ENCODE measurements around the gene H6PD.

The H6PD gene

DNA sequence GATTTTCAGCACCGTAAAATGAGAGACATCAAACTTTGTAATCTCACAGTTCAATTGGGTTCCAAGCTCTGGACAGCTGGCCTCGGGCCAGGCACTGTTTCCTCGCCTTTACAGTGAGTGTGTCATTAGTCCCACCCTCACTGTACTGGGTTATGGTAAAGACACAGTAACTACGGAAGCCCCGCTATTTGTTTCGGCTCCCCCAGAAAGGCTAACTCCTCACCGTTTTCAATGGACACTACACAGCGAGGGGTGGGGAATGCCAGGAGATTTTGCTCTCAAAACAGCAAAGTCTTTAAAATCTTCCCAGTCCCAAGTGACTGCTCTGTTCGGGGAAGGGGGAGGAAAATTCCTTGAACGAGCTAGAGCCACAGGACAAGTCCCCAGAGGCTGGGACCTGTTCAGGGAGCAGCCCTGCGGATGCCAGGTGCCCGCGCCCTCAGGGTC lies 57.4 kb downstream of the H6PD start:
- DNase-seq (ENCODE audit: insufficient read length, low spot score) (no peak), FAIRE-seq (no peak)
- TF ChIP-seq POLR2AphosphoS5 (IDR thresholded peaks at IDR 0.05; ENCODE audit: low read depth, low read length) (no peak), POLR2A (IDR thresholded peaks at IDR 0.05; ENCODE audit: low read depth, low read length) (no peak), TAF1 (IDR thresholded peaks at IDR 0.05; ENCODE audit: low read depth, low read length) (no peak), PAX5 (IDR thresholded peaks at IDR 0.05; ENCODE audit: insufficient read depth, low read length, severe bottlenecking) (no peak), SPI1 (IDR thresholded peaks at IDR 0.05; ENCODE audit: low read depth, low read length) (no peak), POU2F2 (IDR thresholded peaks at IDR 0.05; ENCODE audit: low read depth, low read length) (no peak)

DNA sequence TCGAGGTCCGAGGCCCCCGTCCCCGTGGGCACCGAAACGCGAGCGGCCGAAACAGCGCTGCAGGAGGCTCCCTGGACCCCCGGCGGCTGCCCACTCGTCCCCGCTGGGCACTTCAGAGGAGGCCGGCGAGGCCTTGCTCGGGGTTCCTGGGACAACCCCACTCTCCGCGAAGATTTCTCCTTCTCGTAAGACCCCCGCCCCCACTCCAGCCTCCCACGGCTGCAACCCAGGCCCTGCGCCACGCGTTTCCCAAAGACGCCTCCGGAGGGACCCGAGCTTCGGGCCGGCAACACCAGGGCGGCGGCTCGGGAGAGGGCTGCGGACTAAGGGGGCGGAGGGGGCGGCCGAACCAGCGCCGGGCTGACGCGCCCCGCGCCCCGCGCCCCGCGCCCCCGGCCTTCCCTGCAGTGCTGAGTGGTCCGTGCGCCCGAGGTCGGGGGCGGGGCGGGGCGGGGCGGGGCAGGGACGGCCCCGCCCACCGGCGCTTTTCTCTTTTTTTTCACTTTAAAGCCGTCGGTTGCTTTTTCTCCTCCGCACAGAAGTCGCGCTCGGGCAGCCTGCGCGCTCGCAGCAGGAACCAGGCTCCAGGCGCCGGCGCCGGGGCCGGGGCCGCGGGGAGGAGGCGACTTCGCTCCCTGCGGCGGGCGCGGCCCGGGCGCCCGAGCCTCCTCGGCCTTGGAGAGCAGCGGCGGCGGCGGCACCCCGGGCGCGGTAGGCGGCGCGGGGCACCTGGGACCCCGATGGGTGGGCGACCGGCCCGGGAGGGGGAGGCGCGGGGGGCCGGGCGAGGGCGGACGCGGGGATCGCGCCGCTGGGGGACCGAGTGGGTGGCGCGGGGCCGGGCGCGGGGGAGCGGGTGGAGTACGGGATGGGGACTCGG lies 58.0 kb downstream of the H6PD start, which contains the start of gene SPSB1:
Gene SPSB1, plus strand, starts transcription at position 534 of the 880 bp plus-strand sequence. CDS start 62,998 bp downstream, outside the sequence.
- no peak for DNase-seq (ENCODE audit: insufficient read length, low spot score)
- FAIRE-seq = no peak
- TF ChIP-seq PAX5 (IDR thresholded peaks at IDR 0.05; ENCODE audit: insufficient read depth, low read length, severe bottlenecking) (no peak), POLR2AphosphoS5 (IDR thresholded peaks at IDR 0.05; ENCODE audit: low read depth, low read length) (no peak), POU2F2 (IDR thresholded peaks at IDR 0.05; ENCODE audit: low read depth, low read length) (no peak), POLR2A (IDR thresholded peaks at IDR 0.05; ENCODE audit: low read depth, low read length) (no peak), TAF1 (IDR thresholded peaks at IDR 0.05; ENCODE audit: low read depth, low read length) (no peak), SPI1 (IDR thresholded peaks at IDR 0.05; ENCODE audit: low read depth, low read length) (no peak)

DNA sequence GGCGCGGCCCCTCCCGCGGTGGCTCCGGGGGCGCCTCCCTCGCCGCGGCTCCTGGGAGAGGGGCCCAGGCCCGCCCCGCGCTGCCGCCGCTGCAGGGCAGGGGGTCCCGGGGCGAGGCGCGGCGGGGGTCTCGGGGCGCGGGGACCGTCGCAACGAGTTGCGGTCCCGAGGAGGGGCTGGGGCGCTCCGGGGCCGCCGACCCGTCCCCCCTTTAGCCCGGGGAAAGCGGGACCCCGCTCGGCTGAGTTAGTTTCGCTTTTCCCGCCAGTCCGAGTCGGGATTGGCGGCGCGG lies 58.6 kb downstream of the H6PD start:
- DNase-seq (ENCODE audit: insufficient read length, low spot score) (no peak), FAIRE-seq (no peak)
- no peak for TF ChIP-seq POLR2AphosphoS5 (IDR thresholded peaks at IDR 0.05; ENCODE audit: low read depth, low read length)
- TF ChIP-seq TAF1 (IDR thresholded peaks at IDR 0.05; ENCODE audit: low read depth, low read length) = no peak
- TF ChIP-seq POU2F2 (IDR thresholded peaks at IDR 0.05; ENCODE audit: low read depth, low read length) = no peak
- no peak for TF ChIP-seq POLR2A (IDR thresholded peaks at IDR 0.05; ENCODE audit: low read depth, low read length)
- no peak for TF ChIP-seq SPI1 (IDR thresholded peaks at IDR 0.05; ENCODE audit: low read depth, low read length)
- no peak for TF ChIP-seq PAX5 (IDR thresholded peaks at IDR 0.05; ENCODE audit: insufficient read depth, low read length, severe bottlenecking)

DNA sequence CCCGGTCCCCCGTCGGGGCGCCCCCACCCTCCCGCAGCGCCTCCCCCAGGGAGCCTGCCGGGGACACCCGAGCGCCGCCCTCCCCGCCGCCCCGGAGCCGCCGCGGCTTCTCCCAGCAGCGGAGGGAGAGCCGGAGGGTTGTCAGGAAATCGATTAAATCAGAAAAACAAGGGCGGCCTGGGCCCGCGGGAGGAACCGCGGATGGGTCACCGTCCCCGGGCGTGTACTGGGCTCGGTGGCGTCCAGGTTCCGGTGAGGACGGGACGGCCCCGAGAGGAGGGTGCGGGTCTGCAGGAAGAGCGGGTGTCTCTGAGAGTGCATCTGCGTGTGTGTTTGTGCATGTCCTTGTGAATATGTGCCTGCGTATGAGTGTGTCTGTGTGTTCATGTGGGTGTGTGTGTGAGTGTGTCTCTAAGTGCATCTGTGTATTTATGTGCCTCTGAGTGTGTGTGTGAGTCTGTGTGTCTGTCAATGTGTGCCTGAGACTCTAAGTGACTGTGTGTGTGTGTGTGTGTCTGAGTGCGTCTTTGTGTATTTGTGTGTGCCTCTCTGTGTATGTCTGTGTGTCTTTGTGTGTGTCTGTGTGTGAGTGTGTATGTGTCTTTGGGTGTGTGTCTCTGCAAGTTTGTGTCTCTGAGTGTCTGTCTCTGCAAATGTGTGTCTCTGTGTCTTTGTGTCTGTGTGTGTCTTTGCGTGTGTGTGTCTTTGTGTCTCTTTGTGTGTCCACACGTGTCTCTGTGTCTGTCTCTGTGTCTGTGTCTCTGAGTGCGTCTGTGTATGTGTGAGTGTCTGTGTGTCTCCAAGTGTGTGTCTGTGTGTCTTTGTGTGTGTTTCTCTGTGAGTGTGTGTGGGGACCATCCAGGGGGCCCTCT lies 59.2 kb downstream of the H6PD start:
- TF ChIP-seq POLR2AphosphoS5 (IDR thresholded peaks at IDR 0.05; ENCODE audit: low read depth, low read length) (no peak), POU2F2 (IDR thresholded peaks at IDR 0.05; ENCODE audit: low read depth, low read length) (no peak), TAF1 (IDR thresholded peaks at IDR 0.05; ENCODE audit: low read depth, low read length) (no peak), PAX5 (IDR thresholded peaks at IDR 0.05; ENCODE audit: insufficient read depth, low read length, severe bottlenecking) (no peak), SPI1 (IDR thresholded peaks at IDR 0.05; ENCODE audit: low read depth, low read length) (no peak), POLR2A (IDR thresholded peaks at IDR 0.05; ENCODE audit: low read depth, low read length) (no peak)

DNA sequence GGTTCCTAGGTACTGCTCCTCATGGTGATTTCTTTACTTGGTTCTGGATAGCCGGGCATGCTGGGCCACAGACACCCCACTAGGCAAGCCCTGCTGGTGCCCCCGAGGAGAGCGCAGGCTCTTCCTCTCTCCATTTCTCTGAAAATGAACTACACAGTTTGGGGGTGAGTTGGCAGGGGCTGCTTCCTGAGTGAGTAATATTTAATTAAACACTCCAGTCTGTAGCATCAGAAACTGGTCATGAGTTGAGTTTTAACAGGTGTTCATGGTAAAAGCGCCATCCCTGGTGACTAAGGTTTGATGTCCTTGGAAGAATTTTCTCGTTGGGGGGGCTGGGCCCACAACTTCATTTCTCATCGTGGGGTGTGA lies 59.8 kb downstream of the H6PD start:
- FAIRE-seq (no peak), DNase-seq (ENCODE audit: insufficient read length, low spot score) (no peak)
- TF ChIP-seq SPI1 (IDR thresholded peaks at IDR 0.05; ENCODE audit: low read depth, low read length) = no peak
- no peak for TF ChIP-seq PAX5 (IDR thresholded peaks at IDR 0.05; ENCODE audit: insufficient read depth, low read length, severe bottlenecking)
- TF ChIP-seq POLR2A (IDR thresholded peaks at IDR 0.05; ENCODE audit: low read depth, low read length) = no peak
- TF ChIP-seq POU2F2 (IDR thresholded peaks at IDR 0.05; ENCODE audit: low read depth, low read length) = no peak
- TF ChIP-seq POLR2AphosphoS5 (IDR thresholded peaks at IDR 0.05; ENCODE audit: low read depth, low read length) = no peak
- no peak for TF ChIP-seq TAF1 (IDR thresholded peaks at IDR 0.05; ENCODE audit: low read depth, low read length)

More for the DNA sequence above, 59.2 kb downstream of the H6PD start:
- FAIRE-seq = peak; percentile 83
- no peak for DNase-seq (ENCODE audit: insufficient read length, low spot score)

DNA sequence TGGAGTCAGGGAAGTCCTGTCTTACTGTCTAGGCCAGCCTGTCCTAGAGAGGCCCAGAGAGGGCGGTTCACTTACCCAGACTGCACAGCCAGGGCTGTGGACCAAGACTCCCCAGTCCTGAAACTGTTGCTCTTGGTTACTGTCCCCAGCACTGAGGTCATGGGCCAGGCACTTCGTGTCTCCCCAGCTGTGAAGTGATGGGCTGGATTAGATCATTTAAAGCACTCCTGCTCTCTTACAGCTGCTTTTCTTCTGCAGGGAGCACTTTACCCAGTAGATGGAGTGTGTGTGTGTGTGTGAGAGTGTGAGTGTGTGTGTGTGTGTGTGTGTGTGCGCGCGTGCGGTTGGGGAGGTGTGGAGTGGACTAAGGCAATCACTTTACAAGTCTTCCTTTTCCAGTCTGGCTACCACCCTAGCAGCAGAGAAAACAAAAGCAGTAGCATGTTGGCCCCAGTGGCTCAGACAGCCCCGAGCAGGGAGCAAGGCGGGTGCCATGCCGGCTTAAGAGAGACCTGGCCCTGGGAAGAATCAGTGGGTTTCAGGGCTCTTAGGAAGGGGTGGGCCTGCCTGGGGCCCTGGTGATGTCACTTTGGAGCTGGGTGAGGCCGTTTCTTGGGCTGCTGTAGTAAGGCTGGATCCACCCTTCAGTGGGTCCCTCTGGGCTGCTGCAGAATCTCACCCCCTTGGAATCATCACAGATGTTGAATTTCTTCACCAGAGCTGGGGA lies 60.5 kb downstream of the H6PD start:
- DNase-seq (ENCODE audit: insufficient read length, low spot score) (no peak), FAIRE-seq (peak; percentile 56)
- TF ChIP-seq SPI1 (IDR thresholded peaks at IDR 0.05; ENCODE audit: low read depth, low read length) (no peak), POLR2AphosphoS5 (IDR thresholded peaks at IDR 0.05; ENCODE audit: low read depth, low read length) (no peak), POLR2A (IDR thresholded peaks at IDR 0.05; ENCODE audit: low read depth, low read length) (no peak), PAX5 (IDR thresholded peaks at IDR 0.05; ENCODE audit: insufficient read depth, low read length, severe bottlenecking) (no peak), TAF1 (IDR thresholded peaks at IDR 0.05; ENCODE audit: low read depth, low read length) (no peak), POU2F2 (IDR thresholded peaks at IDR 0.05; ENCODE audit: low read depth, low read length) (no peak)

DNA sequence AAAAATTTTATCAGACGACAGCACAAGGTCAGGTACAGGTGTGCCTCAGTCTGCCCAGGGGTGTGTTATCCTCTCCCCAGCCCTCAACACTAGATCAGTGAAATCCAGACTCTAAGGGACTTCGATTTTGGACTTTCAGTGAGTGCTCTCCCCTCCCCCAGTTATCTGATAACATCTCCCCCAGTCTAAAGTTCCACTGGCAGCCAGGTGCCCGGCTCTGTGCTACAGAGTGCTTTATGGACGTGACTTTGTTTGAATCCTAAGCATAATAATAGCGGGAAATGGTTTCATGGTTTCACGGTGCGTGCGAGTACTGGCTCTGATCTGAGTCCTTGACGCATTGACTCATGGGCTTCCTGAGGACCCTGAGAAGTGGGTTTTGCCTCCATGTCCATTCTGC lies 61.3 kb downstream of the H6PD start:
- DNase-seq (ENCODE audit: insufficient read length, low spot score) (no peak), FAIRE-seq (no peak)
- TF ChIP-seq PAX5 (IDR thresholded peaks at IDR 0.05; ENCODE audit: insufficient read depth, low read length, severe bottlenecking) = no peak

DNA sequence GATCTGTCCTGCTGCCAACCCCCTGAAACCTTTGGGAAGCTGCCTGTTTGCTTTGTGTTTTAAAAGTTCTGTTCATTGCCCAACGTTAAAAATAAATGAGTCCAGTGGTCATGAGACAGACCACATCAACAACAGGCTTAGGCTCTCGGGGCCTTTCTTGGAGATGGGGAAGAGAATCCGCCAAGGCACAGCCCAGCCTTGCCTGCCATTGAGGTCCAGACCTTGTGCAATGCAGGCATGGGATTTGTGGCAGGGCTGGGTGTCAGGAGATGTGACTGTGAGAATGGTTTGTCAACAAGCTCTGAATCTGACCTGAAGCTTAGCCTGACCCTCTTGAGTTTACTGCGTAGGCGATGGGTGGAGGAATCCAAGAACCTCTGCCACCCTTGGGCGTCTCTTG lies 62.3 kb downstream of the H6PD start:
- TF ChIP-seq POLR2AphosphoS5 (IDR thresholded peaks at IDR 0.05; ENCODE audit: low read depth, low read length) = no peak
- TF ChIP-seq POLR2A (IDR thresholded peaks at IDR 0.05; ENCODE audit: low read depth, low read length) = no peak
- no peak for TF ChIP-seq SPI1 (IDR thresholded peaks at IDR 0.05; ENCODE audit: low read depth, low read length)
- no peak for TF ChIP-seq POU2F2 (IDR thresholded peaks at IDR 0.05; ENCODE audit: low read depth, low read length)
- TF ChIP-seq PAX5 (IDR thresholded peaks at IDR 0.05; ENCODE audit: insufficient read depth, low read length, severe bottlenecking) = no peak
- no peak for TF ChIP-seq TAF1 (IDR thresholded peaks at IDR 0.05; ENCODE audit: low read depth, low read length)
- FAIRE-seq (no peak), DNase-seq (ENCODE audit: insufficient read length, low spot score) (no peak)

DNA sequence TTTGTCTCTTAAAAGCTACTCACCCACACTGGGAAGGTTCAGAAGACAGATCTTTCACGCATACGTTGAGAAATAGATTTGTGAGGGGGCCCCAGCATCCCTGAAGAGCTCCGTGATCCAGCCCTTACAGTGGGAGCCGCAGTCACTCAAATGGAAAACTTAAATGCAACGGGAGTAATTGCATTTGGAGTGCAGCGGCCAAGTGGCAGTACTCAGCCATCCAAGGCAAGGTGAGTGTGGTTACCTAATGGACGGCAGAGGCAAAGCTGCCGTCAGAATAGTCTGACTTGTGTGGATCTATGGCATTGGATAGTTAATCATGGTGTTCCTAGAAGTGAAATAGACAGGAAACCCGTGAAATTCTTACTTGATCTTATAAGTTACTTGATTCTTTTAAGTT lies 63.3 kb downstream of the H6PD start:
- TF ChIP-seq POLR2A (IDR thresholded peaks at IDR 0.05; ENCODE audit: low read depth, low read length) (no peak), SPI1 (IDR thresholded peaks at IDR 0.05; ENCODE audit: low read depth, low read length) (no peak), TAF1 (IDR thresholded peaks at IDR 0.05; ENCODE audit: low read depth, low read length) (no peak), PAX5 (IDR thresholded peaks at IDR 0.05; ENCODE audit: insufficient read depth, low read length, severe bottlenecking) (no peak), POLR2AphosphoS5 (IDR thresholded peaks at IDR 0.05; ENCODE audit: low read depth, low read length) (no peak), POU2F2 (IDR thresholded peaks at IDR 0.05; ENCODE audit: low read depth, low read length) (no peak)
- FAIRE-seq = no peak
- DNase-seq (ENCODE audit: insufficient read length, low spot score) = no peak

Data from GM12891 (cell line).